NCI-H2227 (cell line): ENCODE results near the gene UGT2A1.
"Not testable (repeated sequence)": the region's sequence is repeated elsewhere in the genome, so short reads cannot be mapped to it uniquely, and the experiment has no call there.

ENCODE experiments used
- DNase-seq: peaks from one replicate; lab custom pipeline; 2025; ENCODE audit not compliant: unreplicated experiment; lab: John Stamatoyannopoulos, UW

Gene UGT2A1

GRCh38 chr4:69653147-69653546, at the start of gene UGT2A1:
Gene UGT2A1 (minus strand): TSS chr4:69653247. CDS start chr4:69647644, 5,603 bp downstream.
- DNase-seq = no peak

- no peak for DNase-seq
Measured at GRCh38 chr4:69702201-69702600, 49.2 kb upstream of the UGT2A1 start.

GRCh38 chr4:69701696-69702095, 48.6 kb upstream of the UGT2A1 start:
- DNase-seq = no peak

- no peak for DNase-seq
Measured at GRCh38 chr4:69697536-69698242, 44.6 kb upstream of the UGT2A1 start.

- no peak for DNase-seq
Measured at GRCh38 chr4:69689599-69689998, 36.6 kb upstream of the UGT2A1 start.

GRCh38 chr4:69684804-69685203, 31.8 kb upstream of the UGT2A1 start:
- no peak for DNase-seq

GRCh38 chr4:69668680-69669079, 15.6 kb upstream of the UGT2A1 start:
- no peak for DNase-seq

GRCh38 chr4:69664009-69664408, 11.0 kb upstream of the UGT2A1 start:
- not testable (repeated sequence) for DNase-seq

GRCh38 chr4:69661130-69661803, 8.2 kb upstream of the UGT2A1 start:
- not testable (repeated sequence) for DNase-seq

- no peak for DNase-seq
Measured at GRCh38 chr4:69658133-69658532, 5.1 kb upstream of the UGT2A1 start.

- no peak for DNase-seq
Measured at GRCh38 chr4:69656653-69657158, 3.7 kb upstream of the UGT2A1 start.

GRCh38 chr4:69650872-69651271, 2.2 kb downstream of the UGT2A1 start:
- DNase-seq = no peak

GRCh38 chr4:69649629-69650028, 3.4 kb downstream of the UGT2A1 start:
- DNase-seq = no peak

GRCh38 chr4:69649207-69649606, 3.8 kb downstream of the UGT2A1 start:
- DNase-seq = no peak

- no peak for DNase-seq
Measured at GRCh38 chr4:69642961-69643360, 10.1 kb downstream of the UGT2A1 start.

- no peak for DNase-seq
Measured at GRCh38 chr4:69640289-69640688, 12.8 kb downstream of the UGT2A1 start.

- no peak for DNase-seq
Measured at GRCh38 chr4:69639542-69639941, 13.5 kb downstream of the UGT2A1 start, which contains the start of gene UGT2A2. Gene UGT2A2 (minus strand): TSS chr4:69639642. CDS start chr4:69639640, 2 bp downstream.

GRCh38 chr4:69617083-69617694, 35.9 kb downstream of the UGT2A1 start:
- DNase-seq = no peak

GRCh38 chr4:69610484-69610883, 42.6 kb downstream of the UGT2A1 start:
- DNase-seq = no peak

GRCh38 chr4:69601065-69601464, 52.0 kb downstream of the UGT2A1 start:
- DNase-seq = no peak

GRCh38 chr4:69600013-69600412, 53.0 kb downstream of the UGT2A1 start:
- no peak for DNase-seq

- no peak for DNase-seq
Measured at GRCh38 chr4:69594382-69594781, 58.7 kb downstream of the UGT2A1 start.
